GM21723 (cell line): ENCODE results near the gene ZBTB24.

Experiments
- ATAC-seq: cut with Tn5 transposase; IDR thresholded peaks from one replicate; pipeline ENCODE4 v1.9.1; 2021; ENCODE audit warnings: mild to moderate bottlenecking, moderate library complexity; ENCODE audit not compliant: unreplicated experiment

ZBTB24 gene

DNA sequence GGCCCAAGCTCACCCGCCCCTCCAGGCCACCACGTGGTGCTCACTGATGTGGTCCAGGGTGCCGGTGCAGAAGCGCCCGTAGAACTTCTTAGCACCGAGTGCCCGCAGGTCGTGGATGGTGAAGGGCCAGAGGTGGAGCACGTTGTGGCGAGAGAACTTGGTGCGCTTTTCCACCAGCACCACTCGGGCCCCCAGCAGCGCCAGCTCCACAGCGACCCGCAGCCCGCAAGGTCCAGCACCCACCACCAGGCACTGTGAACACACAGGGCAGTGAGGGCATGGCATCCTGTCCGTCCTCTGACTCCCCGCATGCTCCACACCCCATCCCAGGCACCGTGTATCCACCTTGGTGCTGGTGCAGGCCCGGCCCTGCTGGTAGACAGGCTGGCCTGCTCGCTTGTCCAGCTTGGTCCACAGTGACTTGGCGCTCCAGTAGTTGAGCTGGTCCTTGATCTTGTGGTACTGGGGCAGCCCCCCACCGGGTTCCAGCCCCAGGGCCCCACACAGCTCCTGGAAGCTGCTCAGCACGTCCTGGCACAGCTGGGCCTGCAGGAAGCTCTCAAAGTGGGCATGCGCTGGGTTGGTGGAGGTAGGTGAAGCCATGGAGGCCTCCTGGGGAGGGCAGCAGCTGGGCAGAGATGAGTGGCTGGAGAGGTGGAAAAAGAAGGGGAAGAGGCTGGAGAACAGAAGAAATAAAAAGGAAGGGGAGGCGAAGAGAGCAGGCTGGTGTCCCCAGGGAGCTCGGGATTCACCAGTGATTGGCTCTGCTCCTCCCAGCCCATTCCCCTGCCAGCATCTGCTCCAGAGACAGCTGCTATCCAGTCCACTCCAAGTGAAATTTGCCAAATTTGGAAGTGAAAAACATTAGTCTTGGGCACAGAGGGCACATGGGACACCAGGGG, 29.2 kb downstream of the ZBTB24 start:
- no peak for ATAC-seq

DNA sequence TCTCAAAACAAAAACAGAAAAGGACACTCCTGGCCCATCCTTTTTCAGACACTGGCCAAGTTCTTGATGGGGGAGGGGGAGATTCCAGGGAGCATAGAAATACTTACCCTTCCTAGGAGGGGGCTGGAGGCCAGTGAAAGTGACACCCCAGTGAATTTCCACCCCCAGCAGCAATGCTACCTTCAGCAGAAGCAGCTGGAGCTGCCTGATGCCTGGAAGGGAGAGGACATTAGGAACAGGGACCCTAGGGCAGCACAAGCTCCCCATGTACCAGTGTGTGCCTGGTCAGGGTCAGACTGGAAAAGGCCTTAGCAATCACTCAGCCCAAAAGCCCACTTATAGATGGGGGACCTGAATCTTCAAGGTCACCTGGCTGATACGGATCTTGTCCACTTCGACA, 29.9 kb downstream of the ZBTB24 start:
- no peak for ATAC-seq

GRCh38 chr6:109452181-109452580, 30.8 kb downstream of the ZBTB24 start:
- no peak for ATAC-seq

DNA sequence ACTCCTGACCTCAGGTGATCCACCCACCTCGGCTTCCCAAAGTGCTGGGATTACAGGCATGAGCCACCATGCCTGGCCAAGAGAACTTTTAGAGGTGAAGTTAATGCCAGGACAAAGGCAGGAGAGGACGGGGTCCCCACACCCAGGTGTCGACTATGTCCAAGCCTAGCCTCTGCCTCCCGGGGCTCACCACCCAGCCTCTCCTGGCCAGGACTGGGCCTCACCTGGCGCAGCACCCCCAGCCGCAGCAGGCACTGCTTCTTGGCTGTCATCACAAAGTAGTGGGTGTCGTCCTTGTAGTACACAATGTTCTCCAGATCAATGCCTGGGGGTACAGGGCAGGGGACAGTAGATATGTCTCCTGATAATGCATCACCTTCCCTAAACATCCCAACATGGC, 31.6 kb downstream of the ZBTB24 start:
- ATAC-seq, result no peak

- ATAC-seq, result no peak
These were observed 32.2 kb downstream of the ZBTB24 start for GRCh38 chr6:109450801-109451200.

DNA sequence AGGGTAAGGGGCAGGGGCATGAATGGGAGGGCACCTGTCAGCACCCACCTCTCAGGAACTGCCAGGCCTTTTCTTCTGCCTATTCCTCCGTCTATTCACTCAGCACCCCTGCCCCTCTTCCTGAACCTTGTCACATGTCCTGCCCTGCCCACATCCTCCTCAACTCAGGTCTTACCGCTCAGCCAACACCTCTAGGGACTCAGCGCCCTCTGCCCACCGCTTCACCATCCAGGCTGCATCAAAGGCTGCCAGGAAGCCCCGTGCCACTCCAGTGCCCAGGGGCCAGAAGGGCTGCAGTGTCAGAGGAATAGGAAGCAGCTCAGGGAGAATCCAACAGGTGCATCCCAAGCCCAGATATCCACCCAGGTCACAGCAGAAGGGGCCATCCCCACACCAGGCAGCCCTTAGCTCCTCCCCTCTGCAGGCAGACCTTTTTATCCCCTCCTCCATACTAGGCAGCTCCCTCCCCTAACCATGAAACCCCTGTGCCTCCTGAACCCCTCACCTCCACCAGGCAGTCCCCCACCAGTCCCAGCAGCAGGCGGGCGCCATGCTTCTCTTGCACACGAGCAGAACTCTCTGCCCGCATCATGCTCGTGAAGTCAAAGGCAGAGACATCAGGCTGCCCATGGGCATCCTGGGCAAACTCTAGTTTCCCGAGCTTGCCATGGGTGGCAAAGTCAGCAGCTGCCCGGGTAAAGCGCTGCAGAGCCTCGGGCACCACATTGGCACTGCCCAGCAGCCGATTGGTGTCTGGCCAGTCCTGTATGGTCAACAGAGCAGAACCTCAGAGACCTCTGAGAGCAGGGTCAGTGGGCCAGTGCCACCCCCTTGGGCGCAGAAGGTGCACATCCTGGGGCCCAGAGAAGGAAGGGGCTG, 33.0 kb downstream of the ZBTB24 start:
- no peak for ATAC-seq

- no peak for ATAC-seq
These were observed 33.8 kb downstream of the ZBTB24 start for GRCh38 chr6:109449064-109449794.

- no peak for ATAC-seq
These were observed 34.4 kb downstream of the ZBTB24 start for GRCh38 chr6:109448615-109449014.

GRCh38 chr6:109447878-109448555, 35.0 kb downstream of the ZBTB24 start:
- no peak for ATAC-seq

- ATAC-seq, result no peak
These were observed 35.9 kb downstream of the ZBTB24 start for GRCh38 chr6:109447087-109447486.

GRCh38 chr6:109446541-109446940, 36.5 kb downstream of the ZBTB24 start:
- ATAC-seq, result no peak

GRCh38 chr6:109446072-109446471, 36.9 kb downstream of the ZBTB24 start:
- ATAC-seq, result no peak

- no peak for ATAC-seq
These were observed 37.6 kb downstream of the ZBTB24 start for GRCh38 chr6:109445382-109445781.

DNA sequence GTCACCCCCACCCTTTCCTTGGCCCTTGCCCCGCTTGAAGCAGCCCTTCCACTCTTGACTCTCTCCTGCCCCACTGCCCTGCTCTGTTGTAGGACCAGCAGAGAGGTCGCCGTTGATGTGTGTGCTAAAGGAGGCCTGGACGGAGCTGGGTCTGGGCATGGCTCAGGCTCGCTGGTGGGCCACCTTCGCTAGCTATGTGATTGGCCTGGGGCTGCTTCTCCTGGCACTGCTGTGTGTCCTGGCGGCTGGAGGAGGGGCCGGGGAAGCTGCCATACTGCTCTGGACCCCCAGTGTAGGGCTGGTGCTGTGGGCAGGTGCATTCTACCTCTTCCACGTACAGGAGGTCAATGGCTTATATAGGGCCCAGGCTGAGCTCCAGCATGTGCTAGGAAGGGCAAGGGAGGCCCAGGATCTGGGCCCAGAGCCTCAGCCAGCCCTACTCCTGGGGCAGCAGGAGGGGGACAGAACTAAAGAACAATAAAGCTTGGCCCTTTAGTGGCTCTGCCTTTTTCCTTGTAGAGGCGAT, 39.5 kb downstream of the ZBTB24 start:
- no peak for ATAC-seq

DNA sequence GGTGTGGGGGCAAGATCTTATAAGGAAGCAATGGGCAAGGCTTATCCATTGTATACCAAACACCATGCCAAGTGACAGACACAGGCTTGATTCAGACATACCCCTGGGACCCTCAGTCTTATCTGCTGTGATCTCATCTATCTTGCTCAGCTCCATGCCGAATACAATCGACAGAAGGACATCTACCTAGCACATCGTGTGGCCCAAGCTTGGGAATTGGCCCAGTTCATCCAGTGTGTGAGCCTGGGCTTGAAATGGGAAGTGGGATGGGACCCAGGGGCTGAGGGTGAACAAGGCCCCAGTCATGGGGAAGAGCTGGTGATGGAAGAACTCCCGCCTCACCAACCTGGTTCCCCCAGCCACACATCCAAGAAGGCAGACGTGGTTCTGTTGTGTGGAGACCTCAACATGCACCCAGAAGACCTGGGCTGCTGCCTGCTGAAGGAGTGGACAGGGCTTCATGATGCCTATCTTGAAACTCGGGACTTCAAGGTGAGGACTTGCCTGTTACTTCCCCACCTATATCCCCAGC, 40.6 kb downstream of the ZBTB24 start:
- no peak for ATAC-seq

- ATAC-seq, result peak; percentile 11
These were observed 41.8 kb downstream of the ZBTB24 start for GRCh38 chr6:109441069-109441816.

- peak; percentile 93 for ATAC-seq
These were observed 42.5 kb downstream of the ZBTB24 start, which contains the start of the genes PPIL6 and SMPD2 for GRCh38 chr6:109440331-109441068. TSS of gene PPIL6 (minus strand) at chr6:109440628. CDS start at chr6:109440590, 38 bp downstream. TSS of gene SMPD2 (plus strand) at chr6:109440724. CDS start at chr6:109441122, 398 bp downstream.

DNA sequence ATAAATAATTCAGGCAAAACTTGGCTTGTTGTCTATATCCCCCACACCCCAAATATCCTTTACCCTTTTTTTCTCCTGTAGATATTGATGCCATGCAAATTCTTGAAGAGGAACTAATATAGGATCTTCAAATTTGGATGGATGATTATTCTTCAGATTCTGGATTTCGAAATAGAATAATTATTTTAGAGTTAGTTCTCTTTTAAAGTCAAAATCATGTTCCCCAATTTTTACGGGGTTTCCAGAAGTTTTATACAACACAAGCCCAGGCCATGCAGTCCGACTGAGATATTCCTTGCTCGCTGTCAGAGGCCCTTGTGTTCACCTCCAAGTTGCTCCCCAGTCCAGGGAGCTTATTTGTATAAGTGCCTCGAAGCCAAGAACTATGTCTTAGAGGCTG, 47.0 kb downstream of the ZBTB24 start:
- ATAC-seq, result no peak
